ENCODE data around the gene RNLS.

The RNLS gene

DNA sequence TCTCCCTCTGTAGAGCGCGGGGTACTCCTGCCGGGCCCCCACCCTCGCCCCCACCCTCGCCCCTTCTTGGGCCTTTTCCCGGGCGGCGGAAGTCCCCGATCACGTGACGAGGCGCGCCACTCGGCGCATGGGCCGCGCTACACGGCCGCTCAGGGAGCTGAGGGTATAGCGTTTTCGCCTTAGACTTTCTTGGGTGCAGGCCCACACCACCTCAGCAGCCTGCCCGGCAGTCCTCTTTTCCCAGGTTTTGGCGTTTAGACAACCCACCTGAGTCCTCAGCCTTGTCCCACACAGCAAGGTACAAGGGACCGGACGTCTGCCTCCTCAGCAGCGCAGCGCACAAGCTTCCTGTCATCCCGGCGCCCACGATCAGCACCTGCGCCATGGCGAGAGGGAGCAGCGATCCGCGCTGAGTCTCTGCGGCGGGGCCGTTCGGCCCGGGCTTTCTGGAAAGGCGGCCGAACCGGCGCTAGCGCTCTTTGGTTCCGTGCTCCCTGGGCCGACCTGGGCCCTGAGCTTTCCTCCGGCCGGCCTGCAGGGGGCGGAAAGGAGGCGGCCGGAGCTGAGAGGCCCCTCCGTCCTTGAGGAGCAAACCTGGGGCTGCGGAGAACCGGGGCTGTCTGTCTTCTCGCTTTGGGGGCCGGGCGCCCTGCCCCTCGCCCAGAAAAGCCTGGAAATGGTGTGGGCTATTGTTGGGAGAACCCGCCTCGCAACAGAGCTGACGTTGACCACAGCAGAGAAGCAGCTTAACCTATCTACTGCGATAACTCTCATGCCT, at the start of gene RNLS:
Gene RNLS (minus strand): TSS at position 513 of the 778 bp plus-strand sequence.
- DNase-seq = peak; percentile 79

DNA sequence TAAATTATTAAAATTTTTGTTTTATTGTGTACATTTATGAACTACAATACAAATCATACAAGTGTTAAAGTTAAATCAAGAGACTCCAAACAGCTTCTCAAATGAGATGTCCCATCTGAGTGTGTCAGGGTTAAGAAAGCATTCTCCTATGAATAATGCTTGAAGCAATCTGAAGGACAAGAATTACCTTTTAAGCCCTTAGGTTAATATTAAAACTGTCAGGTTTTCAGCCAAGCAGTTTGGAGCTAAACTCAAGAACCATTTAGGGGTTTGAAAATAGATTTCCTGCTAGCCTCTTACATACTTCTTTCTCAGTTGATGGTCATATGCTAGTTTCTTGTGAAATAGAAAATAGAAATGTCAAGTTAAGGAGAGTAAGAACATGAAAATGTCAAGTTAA, 41.7 kb upstream of the RNLS start:
- no peak for DNase-seq

DNA sequence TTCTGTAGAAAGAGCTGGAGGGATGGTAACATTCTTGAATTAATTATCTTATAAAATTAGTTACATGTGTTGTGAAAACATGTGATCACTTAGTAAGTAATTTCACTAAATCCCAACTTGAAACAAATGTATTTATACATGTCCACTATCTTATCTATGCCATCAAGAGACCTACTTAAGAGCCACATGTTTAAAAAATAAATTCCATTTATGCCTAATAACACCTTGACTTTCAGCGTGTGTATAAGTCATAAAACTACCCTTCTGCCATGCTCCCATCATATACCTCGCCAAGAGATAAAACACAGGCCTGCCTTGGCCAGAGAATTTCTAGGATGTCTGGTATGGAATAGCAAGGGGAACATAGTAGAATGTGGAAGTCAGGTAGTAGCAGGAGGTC, 40.7 kb upstream of the RNLS start:
- no peak for DNase-seq

DNA sequence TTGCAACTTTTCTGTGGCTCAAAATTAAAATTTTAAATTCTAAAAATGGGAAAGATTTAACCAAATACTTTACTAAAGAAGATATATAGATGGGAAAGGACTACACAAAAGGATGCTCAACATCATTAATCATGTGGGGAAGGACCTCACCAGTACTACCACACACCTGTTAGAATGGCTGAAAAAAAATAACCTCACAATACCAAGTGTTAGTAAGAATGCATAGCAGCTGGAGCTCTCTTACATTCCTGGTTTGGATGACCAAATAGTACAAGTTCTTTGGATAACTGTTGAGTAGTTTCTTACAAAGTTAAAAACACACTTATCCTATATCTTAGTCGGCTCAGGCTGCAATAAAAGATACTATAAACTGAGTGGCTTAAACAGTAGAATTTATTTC, 37.3 kb upstream of the RNLS start:
- no peak for DNase-seq

DNA sequence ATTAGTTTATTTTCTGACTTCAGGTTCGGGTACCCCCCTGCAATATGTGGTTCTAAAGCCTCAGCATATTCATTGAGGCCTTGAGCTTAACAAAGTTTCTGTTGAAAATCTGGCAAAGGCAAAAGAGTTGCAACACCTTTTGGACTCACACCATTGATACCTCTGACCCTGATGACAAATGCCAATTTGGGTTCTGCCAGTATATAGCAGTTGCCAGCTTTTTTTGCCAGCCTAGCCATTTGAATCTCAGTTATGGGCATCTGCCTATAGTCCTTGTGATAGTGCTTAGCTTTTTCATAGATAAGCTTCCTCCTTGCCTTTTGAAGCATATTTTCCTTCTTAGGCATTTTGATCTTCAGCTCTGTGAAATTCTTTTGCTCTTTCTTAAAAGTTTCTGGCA, 35.4 kb upstream of the RNLS start:
- no peak for DNase-seq

DNA sequence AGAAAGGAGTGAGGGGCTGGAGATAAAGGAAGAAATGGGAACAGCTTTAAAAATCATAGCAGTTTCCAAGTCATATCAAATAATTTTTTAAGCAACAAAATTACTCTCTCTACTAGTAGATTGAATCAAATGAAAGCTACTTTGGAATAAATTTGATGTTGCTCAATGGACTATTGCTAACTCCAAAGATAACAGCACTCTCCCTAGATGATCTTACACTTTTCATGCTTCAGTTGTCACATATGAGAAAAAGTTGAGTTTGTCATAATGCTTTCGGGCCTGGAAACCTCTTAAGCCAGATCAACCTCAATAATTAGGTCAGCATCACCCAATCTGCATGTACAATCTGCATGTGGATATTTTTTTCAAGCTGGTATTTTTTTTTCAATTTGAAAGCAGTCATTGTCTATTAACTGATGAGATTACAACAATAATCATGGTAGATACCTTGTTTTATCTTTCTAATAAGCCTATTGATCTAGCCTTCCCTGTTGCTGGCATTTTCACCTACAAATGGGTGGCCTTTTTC, 34.7 kb upstream of the RNLS start:
- no peak for DNase-seq

DNA sequence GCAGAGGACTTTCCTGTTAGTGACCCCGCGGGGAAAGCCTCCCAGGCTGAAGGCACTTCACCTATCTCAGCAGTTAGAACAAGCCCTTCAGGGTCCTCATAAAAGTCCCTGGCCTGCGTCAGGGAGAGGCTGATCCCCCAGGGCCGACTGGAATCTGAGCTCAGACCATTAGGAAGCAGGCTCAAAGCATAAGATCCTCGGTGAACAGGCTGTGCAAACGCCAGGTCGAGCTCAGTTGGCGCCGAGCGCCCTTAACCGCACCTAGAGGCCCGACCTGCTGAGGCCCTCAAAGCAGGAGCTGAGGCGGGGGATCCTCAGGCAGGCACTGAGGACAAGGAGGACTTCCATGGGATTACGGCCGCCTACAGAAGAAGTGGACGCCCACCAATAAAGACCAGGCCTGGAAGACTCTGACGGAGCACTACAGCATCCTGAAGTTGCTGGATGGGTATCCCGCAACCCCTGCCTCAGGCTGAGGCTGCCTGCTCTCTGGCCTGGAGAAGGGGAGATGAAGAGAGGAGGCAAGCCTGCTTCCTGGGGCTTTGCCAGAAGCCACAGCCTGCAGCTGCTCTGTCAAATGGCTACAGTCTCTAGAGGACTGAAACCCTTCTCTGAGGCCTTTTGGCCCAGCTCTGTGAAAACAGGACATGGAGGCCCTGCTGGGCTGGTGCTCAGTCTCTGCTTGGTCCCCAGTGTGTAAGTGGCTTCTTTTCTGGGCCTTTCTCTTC, 33.3 kb upstream of the RNLS start:
- no peak for DNase-seq

DNA sequence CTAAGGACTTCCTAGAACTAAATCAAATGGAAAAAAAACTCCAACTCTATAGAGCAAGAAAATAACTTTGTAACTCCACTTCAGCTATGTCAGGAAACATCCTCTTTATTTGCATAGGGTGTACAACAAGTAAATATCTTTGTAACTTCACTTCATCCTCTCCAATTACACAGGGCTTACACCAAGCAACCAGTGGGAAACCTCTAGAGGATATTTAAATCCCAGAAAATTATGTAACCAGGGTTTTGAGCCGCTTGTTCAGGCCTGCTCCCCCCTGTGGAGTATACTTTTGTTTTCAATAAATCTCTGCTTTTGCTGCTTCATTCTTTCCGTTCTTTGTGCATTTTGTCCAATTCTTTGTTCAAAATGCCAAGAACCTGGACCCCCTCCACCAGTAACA, 25.7 kb upstream of the RNLS start:
- DNase-seq = no peak

DNA sequence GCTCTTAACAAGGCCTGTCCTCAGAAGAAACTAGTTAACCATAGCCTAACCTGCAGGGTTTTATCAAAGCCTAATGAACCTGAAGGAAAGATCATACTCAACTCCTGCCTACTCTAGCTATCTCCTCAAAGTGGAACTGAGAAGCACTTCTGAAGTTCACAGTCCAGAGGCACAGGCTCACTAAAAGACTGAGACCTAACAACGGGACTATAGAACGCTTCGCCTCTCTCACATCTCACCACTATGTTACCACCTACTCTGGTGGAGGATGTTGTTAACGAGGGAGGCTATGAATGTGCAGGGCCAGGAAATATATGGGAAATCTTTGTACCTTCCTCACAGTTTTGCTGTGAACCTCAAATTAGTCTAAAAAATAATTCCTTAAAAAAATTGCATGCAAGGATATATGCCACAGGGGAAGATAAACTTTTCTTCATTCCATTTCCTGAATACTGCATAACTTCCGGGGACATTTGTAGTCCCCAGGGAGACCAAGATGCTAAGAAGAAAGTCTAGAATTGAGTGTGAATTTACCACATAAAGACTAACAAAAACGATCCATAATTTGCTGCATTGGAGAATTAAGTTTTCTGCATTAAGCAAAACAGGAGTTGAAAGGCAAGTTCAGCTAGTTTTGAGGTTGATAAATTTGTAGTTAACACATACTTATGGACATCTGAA, 25.1 kb upstream of the RNLS start:
- DNase-seq = no peak

DNA sequence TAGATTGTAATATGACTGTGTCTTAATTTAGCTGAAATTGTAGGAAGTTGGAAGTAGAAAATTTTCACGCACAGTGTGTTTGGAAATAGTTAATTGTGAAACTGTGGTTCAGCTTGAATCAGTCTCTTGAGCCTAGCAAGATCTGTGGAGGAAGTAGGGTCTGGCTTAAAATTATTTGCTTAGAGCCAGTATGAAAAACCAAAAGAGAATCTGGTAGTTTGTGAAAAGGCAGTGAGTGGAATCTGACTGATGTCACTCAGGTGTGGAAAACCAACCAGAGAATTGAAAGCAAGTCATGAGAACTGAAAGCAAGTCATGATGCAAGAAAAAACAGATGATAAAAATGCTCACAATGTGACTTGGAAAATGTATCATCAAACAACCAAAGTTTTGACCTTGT, 14.9 kb upstream of the RNLS start:
- peak; percentile 55 for DNase-seq

DNA sequence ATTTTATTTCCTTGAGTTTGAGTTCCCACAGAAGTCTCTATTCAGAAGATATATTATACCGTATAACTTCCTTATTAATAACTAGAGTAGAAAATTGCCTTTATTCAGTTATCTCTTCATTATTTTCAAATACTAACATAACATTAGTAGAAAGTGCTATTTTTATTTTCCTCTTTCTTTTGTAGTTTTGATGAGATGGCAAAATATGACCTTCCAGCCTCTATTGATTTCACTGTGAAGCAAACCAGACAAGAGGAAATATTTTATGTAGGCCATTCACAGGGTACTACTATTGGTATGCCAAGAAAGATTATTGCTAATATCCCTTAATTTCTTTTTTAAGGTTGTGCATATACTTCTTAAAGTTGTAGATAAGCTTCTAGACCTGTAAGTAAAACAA, 11.4 kb upstream of the RNLS start:
- no peak for DNase-seq

DNA sequence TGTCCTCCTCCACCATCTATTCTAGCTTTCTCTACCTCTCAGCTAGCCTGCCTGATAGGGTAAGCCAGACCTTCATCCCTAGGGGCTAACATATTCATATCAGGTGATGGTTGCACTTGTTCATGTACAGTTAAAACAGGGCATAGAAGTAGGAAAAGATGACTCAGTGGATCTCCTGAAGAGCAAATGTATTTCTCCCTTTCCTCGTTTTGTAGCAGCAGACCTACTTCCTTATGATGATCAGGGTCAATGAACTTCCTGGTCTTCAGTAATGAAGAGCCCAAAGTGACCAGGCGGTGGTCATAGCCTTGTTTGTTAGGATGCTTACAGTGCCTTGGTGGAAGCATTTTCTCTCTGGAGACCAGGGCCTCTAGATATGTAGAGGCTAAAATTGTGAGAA, 9.8 kb upstream of the RNLS start:
- no peak for DNase-seq

DNA sequence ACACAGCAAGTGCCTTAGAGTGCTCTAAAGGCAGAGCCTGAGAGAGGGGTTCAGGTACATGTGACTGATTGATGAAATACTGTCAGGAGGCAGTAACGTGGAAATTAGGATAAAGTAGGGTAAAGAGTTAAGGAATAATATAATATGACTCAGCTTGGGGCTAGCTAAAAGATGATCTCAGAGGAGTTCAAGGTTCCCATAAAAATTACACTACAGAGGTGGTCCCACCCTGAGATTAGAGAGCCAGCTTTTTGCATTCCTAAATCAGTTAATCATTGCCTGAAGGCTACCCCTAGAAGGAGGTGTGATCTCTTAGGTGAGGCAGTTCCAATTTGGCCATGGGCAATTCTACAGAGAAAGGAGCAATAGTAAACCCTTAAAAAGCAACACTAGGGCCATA, 9.3 kb upstream of the RNLS start:
- no peak for DNase-seq

DNA sequence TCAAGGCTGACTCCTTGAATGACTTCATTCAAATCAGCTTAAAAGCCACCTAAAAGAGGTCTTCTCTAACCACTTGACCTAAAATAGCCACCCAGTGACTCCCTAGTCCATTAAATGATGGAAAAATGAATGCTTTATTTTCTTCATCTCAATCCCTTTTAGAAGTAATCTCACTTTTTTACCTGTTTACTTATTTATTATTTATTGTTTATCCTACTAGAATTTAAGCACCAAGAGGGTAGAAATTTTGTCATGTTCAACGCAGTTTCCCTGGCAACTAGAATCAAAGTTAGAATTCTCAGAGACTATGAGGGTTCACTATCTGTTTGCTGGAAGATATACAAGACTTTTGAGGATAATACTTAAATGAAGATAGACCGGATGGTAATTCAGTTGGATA, 3.3 kb upstream of the RNLS start, which contains the start of gene LIPJ:
Gene LIPJ (plus strand): TSS at position 301 of the 400 bp plus-strand sequence. CDS start 3,926 bp downstream, outside the sequence.
- no peak for DNase-seq

DNA sequence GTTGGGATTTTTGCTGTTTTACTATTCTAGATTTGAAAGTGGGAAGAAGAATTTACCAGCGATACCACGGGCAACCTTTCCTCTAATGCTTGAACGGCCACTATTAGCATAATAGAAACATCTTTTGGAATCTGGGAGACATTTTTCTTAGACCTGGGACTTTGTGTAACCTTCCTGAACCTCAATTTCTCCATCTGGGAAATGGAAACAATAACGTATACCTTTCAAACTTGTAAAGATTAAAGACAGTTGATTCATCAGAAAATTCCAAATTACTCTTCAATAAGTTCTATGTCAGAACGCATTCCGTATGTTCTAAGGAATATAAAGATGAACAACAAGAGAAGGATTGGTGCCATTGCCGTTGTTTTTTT, 453 bp upstream of the RNLS start:
- DNase-seq = no peak

DNA sequence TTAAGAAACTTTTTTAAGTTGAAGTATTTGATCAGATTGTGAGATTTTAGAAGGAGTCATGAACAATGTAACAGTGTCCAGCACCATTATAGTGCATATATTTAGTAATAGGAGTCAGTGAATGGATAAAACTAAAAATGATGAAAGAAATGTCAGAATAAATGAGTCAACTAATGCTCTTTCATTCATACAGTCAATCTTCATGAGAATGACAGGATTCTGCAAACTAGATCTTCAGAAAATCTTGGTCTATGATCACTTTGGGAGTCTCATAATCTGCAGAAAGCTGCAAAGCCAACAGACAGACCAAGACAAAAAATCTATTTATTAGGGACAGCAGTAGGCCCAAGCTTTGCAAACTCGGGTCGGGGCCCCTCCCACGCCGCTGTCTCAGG, 710 bp downstream of the RNLS start:
- peak; percentile 3 for DNase-seq

DNA sequence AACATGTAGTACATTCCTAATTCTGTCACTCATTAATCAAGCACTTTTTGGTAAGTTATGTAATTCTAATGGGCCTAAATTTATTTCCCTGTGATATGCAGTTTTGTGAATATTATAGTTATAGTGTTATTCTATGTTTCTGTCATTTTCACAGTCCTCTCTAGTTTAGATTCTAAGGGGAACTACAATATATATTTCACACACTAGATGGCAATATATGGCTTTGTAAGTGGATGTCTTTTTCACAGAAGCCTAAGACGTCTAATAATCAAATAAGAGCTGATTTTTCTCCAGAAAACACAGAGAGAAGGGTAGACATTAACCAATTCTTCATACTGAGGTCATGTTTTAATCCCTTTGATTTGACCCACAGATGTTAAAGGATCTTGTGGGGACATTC, 18.0 kb downstream of the RNLS start:
- peak; percentile 71 for DNase-seq

DNA sequence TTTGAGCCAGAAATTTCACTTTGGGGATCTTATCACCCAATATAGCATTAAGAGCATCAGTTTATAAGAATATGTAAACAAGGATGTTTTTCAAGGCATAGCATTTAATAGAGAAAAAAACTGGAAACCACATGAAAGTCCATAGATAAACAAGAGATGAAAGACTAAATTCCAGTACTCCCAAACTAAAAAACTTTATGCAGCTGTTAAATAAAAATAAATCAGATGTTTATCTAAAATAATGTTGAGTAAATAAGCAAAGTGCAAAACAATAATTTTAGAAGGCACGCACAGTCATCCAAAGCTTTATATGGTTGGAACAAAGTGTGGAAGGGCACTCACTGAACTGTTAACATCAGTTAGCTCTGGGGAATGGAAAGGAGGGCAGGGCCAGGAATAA, 21.0 kb downstream of the RNLS start:
- DNase-seq = no peak

DNA sequence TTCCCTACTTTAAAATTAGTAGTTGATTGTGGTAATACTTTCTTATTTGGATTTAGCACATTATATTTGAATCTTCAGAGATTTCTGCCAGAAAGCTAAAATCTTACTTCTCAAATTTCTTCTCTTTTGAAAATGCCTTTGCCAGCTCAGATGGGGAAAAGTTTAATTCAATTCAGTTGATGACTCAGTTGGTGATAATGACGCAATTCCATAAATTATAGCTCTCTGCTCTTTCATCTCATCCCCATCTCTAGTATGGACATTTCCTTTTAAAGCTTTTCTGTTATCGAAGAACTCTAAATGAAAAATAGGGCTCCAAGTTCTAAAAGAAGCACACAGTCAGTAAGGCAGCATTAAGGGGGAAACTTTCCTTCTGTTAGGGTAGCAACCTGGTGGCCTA, 25.5 kb downstream of the RNLS start:
- no peak for DNase-seq

DNA sequence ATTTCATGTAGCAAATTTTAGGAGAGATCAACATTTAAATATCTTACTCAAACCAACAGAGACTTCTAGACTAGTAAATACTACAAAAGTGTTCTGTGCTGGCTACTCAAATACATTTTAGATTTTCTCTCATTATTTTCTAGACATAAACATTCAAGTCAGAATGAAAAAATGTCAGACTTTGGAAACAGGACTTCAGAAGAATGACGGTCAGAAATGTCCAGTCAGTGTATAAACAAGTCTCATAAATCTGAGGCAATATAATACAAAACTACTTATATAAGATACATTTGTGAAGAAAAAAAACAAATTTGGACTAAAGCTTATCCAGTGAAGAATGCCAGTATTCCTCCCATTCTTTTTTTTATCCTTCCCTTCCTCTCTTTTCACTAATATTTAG, 25.9 kb downstream of the RNLS start:
- no peak for DNase-seq

DNA sequence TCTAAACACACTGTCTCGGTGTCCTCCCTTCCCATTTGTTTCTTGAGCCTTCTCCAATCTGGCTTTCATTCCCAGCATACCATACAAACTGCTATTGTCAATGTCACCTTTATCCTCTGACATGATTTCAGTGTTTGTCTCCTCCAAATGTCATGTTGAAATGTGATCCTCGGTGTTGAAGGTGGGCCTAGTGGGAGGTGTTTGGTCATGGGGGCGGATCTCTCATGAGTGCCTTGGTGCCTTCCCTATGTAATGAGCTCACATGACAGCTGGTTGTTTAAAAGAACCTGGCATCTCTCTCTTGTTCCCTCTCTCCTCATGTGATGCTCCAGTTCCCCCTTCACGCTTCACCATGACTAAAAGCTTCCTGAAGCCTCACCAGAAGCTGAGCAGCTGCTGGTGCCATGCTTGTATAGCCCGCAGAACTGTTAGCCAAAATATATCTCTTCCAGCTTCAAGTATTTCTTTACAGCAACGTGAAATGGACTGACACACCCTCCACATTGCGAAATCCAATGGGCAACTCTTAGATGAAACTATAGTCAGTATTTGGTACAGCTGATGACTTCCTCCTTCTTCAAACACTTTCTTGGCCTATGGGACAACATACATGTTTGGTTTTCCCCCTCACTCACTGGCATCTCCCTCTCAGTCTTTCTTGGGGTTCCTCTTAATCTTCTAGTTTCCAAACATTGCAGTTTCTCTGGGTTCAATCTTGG, 27.8 kb downstream of the RNLS start:
- DNase-seq = peak; percentile 46

DNA sequence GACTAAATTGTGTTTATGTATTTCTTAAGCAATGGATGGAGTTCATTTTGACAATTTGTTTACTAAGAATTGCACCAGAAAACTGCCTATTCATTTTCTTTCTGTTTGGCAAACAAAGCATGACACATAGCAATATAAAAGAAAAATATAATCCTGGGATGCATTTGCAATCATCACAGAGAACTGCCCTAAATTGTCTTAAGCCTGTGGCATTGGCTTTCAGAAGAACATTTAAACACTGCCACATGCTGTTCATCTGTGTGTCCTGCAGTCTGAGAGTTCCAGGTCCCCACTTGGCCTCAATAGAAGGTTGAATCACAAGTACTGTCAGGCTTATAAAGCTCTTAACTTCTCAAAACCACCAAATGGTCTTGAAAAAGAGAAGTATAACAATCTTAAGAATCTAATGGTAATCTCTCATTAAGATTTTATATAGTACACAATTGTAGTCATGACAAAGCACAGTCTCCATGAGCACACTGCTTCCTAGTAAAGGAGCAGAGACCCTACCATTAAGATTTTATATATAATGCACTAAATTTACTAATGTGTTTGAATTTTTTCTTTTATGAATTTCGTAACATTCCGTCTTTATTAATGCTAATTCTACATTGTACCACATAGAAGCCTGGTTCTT, 29.9 kb downstream of the RNLS start:
- DNase-seq = peak; percentile 84

DNA sequence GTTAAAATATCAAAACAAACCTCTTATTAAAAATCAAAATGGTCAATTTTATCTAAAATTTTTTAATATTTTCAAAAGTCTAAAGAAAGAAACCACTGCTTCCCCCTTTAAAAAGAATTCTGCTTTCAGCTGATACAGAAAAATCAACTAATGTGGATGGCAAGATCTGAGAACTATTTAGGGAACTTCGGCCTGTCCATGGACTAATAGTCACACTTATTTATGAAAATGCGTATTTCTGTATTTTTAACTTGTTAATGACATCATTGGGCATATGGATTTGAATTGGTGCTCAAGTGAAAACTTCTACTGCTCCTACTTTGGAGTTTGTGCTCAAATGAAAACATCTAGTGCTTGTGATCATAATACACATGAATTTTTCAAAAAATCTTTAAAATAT, 31.9 kb downstream of the RNLS start:
- no peak for DNase-seq
